HTR-8/SVneo (cell line): Measurements from ENCODE around the gene LEAP2.

ENCODE experiments used
- DNase-seq: peaks from one replicate; pipeline ENCODE4 v3.0.0; 2011; ENCODE audit warnings: low spot score, mixed read lengths; ENCODE audit not compliant: insufficient read length
- FAIRE-seq: peaks from 2 replicates; lab custom pipeline; 2011; peaks lifted over from hg19 to GRCh38; lab: Jason Lieb, UNC

The LEAP2 gene

GRCh38 chr5:132873119-132873929, at the start of gene LEAP2:
TSS of gene LEAP2 (plus strand) at chr5:132873668. CDS start at chr5:132873695, 27 bp downstream.
- DNase-seq (no peak), FAIRE-seq (no peak)

GRCh38 chr5:132824426-132824825, 49.0 kb upstream of the LEAP2 start:
- DNase-seq: no peak
- FAIRE-seq: no peak

DNA sequence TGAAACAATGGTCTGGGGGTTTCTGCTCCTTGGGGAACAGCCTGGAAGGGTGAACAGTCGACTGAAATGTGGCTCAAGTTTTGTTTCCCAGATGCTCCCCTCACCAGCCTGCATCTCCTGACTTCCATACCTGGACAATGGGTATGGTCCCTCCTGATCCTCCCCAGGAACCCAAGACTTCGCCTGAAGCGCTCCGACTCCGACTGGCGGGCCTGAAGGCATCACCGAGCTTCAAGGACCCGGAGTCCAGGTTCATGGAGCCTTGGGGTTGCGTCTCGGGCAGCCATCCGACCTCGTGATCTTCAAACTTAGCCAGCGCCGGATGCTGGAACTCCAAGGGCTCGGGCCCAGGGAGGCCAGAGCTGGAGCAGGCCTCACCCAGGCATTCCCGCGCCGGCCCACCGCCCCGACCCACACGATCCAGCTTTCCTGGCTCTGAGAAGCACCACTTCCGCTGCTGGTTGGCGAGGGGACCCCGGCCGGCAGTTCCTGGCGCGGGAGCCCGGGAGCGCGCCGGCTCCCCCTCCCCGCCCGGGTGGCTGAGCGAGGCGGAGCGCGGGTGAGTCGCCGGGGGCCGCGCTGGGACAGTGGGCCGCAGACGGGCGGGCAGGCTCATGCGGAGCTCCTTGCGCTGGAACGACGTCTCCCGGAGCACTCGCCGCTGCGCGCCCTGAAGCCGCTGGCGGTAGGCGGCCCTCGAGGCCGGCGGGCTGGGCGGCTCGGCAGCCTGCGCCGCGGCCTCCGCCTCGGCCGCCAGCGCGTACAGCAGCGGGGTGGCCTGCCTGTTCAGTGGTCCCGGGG, 48.2 kb upstream of the LEAP2 start:
- FAIRE-seq: no peak
- no peak for DNase-seq

- no peak for FAIRE-seq
These were observed 47.6 kb upstream of the LEAP2 start for GRCh38 chr5:132825834-132826391.

DNA sequence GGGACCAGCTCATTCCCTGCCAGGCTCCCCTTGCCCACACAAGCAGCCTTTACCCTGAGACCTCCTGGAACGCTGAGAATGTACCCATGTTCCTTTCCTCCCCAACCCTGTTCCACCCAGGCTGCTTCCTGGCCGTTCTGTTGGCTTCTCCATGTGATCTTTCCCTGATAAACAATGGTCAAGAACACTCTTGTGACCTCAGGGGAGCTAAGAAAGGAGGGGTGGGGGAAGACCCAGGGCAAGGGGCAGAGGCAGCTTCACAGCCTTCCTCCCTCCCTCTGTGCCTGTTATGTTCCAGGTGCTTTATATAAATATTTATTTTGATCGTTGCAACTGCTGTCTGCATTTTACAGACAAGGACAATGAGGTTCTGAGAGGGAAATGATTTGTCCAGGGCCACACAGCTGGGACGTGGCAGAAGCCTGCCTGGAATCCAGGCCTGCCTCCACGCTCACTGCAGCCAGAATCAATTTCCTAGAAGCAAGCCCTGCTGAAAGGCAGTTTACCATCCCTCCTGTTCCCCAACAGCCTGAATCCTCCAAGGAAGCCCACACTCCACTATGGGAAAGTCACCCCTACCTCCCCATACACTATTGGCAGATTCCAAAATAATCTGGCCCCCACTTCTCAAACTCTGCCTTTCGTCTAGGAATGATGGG, 46.9 kb upstream of the LEAP2 start:
- DNase-seq (no peak), FAIRE-seq (no peak)

More at GRCh38 chr5:132825834-132826391, 47.6 kb upstream of the LEAP2 start:
- no peak for DNase-seq

DNA sequence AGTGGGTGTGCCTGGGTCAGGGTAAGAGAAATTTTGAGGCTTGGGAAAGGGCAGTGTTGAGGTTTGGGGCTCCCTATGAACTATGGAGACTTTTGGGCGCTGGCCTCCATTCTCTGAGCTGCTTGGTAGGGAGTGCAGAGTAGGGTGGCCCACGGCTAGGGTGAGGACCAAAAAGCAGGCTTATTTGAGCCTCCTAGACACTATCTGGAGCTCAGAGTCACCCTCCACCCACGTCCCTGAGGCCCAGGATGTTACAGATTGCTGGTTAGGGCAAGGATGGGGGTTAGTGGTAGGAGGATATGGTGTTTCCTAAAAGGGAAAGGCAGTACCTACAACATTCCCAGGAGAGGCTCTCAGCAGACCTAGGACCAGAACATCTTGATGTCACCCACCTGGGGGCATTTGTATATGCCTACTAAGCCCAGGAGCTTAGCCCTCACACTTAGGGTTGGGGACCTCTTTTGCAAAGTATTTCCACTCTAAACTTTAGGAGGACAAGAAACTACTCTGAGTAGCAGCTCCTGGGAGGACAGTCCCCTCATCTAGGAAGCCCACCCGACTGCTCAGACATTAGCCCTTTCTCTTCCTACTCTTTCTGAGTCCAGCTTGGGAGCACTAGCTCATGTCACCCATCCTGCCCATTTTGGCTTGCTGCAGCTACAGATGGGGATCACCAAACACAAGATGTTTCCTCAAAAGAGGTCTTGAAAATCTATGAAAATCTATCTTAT, 45.4 kb upstream of the LEAP2 start:
- FAIRE-seq (no peak), DNase-seq (no peak)

DNA sequence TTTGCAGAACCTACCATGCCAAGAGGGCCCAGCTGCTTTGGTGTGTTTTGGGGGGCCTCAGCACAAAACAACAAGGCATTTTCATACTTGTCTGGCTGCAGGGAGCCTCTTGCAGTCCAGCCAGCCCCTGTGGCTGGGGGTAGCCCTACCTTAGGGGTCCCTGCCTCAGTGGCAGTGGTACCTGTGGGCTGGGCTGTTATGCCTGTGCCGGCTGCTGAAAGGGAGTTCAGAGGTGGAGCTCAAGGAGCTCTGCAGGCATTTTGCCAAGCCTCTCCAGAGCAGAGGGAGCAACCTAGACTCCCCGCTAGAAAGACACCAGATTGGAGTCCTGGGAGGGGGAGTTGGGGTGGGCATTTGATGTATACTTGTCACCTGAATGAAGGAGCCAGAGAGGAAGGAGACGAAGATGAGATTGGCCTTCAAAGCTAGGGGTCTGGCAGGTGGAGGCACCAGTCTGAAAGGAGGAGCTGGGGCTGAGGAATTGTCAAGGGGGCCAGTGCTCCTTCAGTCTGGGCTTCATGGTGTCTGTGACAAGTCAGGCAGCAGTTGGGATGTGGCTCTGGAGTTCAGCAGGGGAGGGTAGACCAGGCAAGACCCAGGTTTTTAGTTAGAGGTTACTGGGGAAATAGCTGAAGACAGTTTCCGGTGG, 44.5 kb upstream of the LEAP2 start:
- FAIRE-seq (no peak), DNase-seq (no peak)

DNA sequence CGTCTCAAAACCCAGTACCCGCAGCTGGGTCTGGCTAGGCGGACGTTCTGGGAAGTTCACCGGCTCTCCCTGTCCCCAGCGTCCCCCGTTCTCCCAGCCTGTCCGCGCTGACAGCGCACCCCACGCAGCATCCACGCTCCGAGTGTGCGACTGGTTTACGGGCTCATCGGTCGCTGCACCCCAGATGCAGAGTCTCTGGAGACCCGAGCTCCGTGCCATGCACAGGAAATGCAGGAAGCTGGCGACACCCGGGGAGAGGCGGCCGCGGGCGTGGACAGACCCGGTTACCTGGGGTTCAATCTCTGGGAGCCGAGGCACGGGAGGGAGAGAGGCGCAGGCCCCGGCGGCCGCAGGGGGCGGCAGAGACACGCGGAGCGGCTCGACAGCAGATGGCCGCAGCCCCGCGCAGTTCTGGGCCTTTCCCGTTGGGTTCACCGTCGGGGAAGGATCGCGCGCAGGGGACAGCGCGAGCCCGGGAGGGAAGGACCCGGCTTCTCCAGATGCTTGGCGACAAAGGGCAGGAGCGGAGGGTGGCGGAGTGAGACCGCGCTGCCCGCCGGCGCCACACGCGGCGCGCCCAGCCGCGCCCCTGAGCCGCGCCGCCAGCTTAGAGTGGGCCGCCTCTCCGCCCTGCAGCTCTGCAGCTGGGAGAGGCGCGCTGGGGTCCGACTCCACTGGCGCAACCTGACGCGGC, 43.6 kb upstream of the LEAP2 start:
- DNase-seq: peak; percentile 83
- no peak for FAIRE-seq

DNA sequence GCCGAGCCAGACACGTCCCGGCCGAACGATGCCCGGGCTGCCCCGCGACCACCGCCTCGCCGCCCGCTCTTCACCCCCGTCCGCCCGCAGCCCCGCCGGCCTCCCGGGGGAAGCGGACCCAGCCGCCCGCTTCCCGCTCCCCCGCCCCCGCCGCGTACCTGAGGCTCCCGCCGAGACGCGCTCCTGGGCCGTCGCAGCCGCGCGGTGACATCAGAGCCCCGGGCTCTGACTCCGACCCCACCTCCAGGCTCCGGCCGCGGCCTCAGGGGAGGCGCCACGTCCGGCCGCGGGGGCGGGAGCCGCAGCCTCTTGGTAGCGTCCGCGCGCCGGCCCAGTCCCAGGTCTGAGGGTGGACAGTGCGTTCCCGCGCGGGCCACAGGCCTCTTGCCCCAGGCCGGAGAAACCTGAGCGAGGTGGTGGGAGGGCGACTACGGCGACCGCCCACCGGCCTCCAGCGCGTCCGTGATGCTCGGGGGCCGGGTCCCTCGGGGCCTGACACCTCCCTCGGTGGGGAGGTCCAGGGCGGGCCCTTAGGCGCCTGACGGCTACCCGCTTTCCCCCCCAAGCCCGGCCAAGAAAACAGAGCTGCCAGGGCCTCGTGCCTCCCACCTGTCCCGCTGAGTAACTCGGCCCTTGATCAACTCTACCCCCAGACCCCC, 42.9 kb upstream of the LEAP2 start, which contains the start of gene SHROOM1:
Gene SHROOM1, minus strand, starts transcription at position 212 of the 659 bp plus-strand sequence. CDS start 4,507 bp downstream, outside the sequence.
- FAIRE-seq (peak; percentile 69), DNase-seq (peak; percentile 79)

DNA sequence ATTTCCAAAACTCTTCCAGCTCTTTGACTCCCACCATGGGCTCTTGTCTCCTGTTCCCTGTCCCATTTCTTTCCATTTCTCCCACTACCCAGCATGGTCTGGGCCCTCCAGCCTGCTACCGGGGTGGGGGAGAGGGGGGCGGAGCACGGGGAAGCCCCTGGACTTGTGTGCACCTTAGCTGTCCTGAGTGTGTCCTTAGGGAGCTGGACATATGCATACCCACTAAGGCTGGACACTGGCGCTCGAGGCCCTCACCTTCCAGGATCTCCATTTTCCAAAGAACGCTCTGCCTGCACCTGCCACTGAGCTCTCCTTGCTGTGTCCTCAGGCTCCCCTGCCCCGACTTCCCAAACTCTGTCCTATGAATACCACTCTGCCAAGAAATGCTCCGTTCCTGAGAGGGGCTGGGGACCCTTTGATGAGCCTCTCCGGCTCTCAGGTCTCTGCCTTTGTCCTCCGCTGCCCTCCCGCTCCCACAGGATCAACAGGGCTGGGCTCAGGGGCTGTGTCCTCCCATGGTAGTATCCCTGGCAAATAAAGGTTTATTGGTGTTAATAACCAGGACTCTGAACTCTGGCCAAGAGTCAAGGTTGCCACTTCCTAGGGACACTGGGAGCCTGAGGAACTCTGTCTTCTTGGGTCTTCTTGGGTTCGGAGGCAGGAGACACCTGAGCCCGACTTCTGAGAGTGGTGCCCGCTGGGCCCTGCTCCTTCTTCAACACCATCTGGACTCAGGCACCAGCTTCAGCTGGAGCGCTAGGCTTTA, 42.2 kb upstream of the LEAP2 start:
- no peak for FAIRE-seq
- no peak for DNase-seq

- no peak for FAIRE-seq
These were observed 40.9 kb upstream of the LEAP2 start for GRCh38 chr5:132832612-132833011.

GRCh38 chr5:132834057-132834456, 39.4 kb upstream of the LEAP2 start:
- FAIRE-seq (no peak), DNase-seq (no peak)

More at GRCh38 chr5:132832612-132833011, 40.9 kb upstream of the LEAP2 start:
- DNase-seq: no peak

GRCh38 chr5:132836852-132837251, 36.6 kb upstream of the LEAP2 start:
- no peak for DNase-seq

DNA sequence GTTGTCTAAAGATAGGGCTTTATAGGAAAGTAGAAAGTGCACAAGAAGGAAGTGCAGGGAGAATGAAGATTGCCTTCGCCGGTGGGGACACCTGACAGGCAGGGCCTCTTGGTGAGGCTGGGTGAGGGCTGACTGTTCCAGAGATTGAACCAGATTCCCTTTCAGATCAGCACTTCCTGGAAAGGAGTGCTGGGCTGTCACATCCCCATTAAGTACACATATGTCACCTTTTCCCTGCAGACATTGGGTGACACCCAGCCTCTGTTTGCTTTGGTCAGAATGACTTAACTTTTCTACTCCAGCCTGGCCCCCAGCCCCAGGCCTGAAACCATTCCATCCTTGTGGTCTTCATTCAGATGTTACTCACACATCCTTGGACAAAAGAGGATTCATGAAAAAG, 35.6 kb upstream of the LEAP2 start:
- no peak for DNase-seq
- FAIRE-seq: no peak

More at GRCh38 chr5:132836852-132837251, 36.6 kb upstream of the LEAP2 start:
- no peak for FAIRE-seq

DNA sequence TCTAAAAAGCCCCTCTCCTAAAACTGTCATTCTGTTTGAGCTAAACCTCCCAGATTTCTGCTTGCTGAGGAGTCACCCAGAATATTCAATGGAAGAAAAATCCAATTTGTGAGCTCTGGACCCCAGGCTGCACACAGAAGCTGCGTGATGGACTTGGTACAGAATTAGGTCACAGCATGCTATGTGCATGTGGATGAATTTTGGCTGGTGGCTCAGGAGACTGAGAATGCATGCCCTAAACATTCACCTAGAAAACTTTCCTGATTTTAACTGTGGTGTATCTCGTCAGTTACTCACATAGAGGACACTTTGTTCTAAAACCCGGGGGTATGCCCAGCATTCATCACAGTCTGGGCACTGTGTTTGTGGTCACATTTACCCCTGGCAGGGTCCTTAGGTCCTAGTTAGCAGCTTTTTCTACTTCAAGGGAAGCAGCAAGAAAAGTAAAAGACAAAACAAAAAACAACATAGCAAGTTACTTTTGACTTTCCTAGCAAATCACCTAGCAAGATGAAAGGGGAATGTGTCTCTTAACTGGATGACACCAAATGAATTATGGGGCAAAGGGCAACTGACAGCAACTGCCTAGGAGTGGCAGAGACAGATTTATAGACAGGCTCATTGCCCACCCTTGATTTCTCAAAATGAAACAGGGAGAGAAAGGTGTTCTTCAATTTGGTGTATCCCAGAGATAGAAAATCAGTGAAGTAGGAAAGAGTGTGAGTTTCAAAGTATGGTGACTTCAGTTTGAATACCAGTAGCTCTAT, 34.8 kb upstream of the LEAP2 start:
- DNase-seq (no peak), FAIRE-seq (no peak)

DNA sequence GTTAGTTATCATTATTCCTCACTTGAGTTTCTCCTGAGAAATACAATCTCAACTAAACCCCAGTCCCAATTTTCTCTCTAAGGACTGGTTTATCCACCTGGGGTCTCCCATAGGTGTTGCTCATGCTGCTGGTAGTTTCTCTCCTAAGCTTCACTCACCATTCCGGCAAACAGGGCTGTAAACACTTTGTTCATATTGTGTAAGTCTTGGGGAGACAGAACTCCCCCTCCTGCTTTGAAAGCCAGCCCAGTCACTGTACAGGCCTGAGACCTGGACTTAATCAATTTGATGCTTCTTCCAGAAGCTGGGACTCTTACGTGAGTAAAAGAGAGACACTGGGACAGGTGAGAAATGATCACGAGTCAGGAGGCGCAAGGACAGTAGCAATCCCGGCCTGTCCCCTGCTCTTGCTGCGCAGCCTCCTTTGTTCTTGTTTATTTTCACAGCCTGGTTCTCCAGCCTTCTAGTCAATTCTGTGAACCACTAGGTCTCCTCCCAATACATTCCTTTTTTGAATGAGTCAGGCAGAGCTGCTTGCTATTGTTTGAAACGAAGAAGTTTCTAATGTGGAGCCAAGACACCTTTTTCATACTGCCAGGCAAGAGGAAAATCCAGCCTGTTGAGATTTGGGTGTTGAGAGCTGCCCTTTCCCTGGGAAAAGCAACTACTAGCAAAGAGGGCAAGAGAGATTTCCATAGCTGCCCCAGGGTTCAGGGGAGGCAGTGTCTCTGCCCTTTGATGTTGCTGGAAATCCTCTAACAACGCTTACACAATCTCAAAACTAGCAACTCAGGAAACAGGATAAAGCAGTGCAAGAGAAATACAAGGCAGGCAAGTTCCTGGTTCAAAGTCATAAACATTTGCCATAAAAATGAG, 33.8 kb upstream of the LEAP2 start:
- no peak for FAIRE-seq
- no peak for DNase-seq
